ENCODE data around the gene LRRC32. TPM values are rescaled to one million over a fixed set of nuclear protein-coding genes. Genes with fewer than 3 reads are reported as not detected.

The LRRC32 gene
- total and polyA plus RNA-seq, 9 of the 15 experiments (the other 6 are each of a cell fraction or from before 2014, with no cell fraction given), result 0.10 to 0.50 (median 0.19) TPM; not detected in 5

- POLR2A ChIA-PET, result interaction anchor here (0.5 kb wide), 1 partner anchor 169 kb away, joined by 4 read pairs; no protein-coding TSS in a partner anchor
These were observed 55.9 kb downstream of the LRRC32 start for GRCh38 chr11:76614471-76615179.

GRCh38 chr11:76613901-76614300 lies 56.6 kb downstream of the LRRC32 start:
- Histone ChIP-seq H3K27me3 (ENCODE audit: control insufficient read depth in 2 of 2, insufficient read depth in 2 of 2, low read length in 2 of 2) (peaks cover 0 to 10% of the 10 kb centered on the region in 2 experiments; a peak in 2 of 5 replicates), H3K4me2 (ENCODE audit: insufficient read depth, low read length) (no peak overlapping the region), H3K9me1 (ENCODE audit: control insufficient read depth, insufficient read depth, low read length) (no peaks in the 10 kb centered on the region), H3K9me3 (replicated peaks; ENCODE audit: control insufficient read depth, insufficient read depth, low read depth, low read length) (peaks cover 7% of the 10 kb centered on the region; the same call in 1 of the 2 replicates), H3K4me1 (replicated peaks in 1 of 2; ENCODE audit: control insufficient read depth in 2 of 2, insufficient read depth in 2 of 2, low read length in 2 of 2) (0 out of 5 replicates have a peak, but pooled peaks cover 0 to 3% of the 10 kb centered on the region in 2 experiments), H3K79me2 (ENCODE audit: control insufficient read depth, insufficient read depth, low read length) (no peaks in the 10 kb centered on the region), H3K9ac (ENCODE audit: insufficient read depth in 1 of 2, low read depth in 2 of 2, low read length in 2 of 2) (no peak overlapping the region), H3K27ac (ENCODE audit: extremely low read depth, low read depth, low read length) (no peak overlapping the region), H2AFZ (ENCODE audit: low read depth, low read length) (no peak overlapping the region), H4K20me1 (replicated peaks; ENCODE audit: control insufficient read depth, insufficient read depth, low read length) (no peaks in the 10 kb centered on the region), H3K36me3 (ENCODE audit: control insufficient read depth, insufficient read depth, low read length) (no peaks in the 10 kb centered on the region), H3K4me3 (no peak overlapping the region)
- ATAC-seq (no peak), DNase-seq (ENCODE audit: extremely low read depth in 1 of 4, low spot score in 3 of 4) (no peak), FAIRE-seq (no peak)
- in situ Hi-C loops (cut with MboI), result no loop called here
- BruUV-seq (replicated peaks), result no TSS peak
- CTCF ChIA-PET (ENCODE audit: low intra/inter-chr PET ratio), result no interaction called here
- intact Hi-C loops (cut with micrococcal nuclease), result no loop called here
- 0% methylated on average over 4 of the region's 4 CpGs for WGBS (ENCODE audit: insufficient coverage, low coverage, missing lambda C conversion rate)
- POLR2A ChIA-PET, result interaction anchor here (0.5 to 0.9 kb wide), 2 partner anchors 8 to 168 kb away, joined by 3 to 4 read pairs; no protein-coding TSS in a partner anchor
- no peak for TF ChIP-seq POLR2G (IDR thresholded peaks at IDR 0.05; ENCODE audit: low read depth, low read length)
- TF ChIP-seq TCF7L2 (IDR thresholded peaks at IDR 0.05; ENCODE audit: low read depth, low read length), result no peak
- no peak for TF ChIP-seq HDGF (IDR thresholded peaks at IDR 0.05)
- TF ChIP-seq ZNF282 (CRISPR knock-in tag; IDR thresholded peaks at IDR 0.05), result no peak
- TF ChIP-seq FIP1L1 (IDR thresholded peaks at IDR 0.05; ENCODE audit: low read depth, low read length, poor library complexity, severe bottlenecking), result no peak
- TF ChIP-seq ARID4B (CRISPR knock-in tag; IDR thresholded peaks at IDR 0.05), result no peak
- TF ChIP-seq SMAD1 (IDR thresholded peaks at IDR 0.05; ENCODE audit: low read depth, low read length, partially characterized antibody), result no peak
- TF ChIP-seq POLR2A (conservative IDR thresholded peaks at IDR 0.05), result no peak
- TF ChIP-seq SRSF3 (IDR thresholded peaks at IDR 0.05; ENCODE audit: insufficient read depth, low read length), result no peak

More at GRCh38 chr11:76614471-76615179, 55.9 kb downstream of the LRRC32 start:
- H3K9ac ChIP-seq (ENCODE audit: insufficient read depth in 1 of 2, low read depth in 2 of 2, low read length in 2 of 2), result no peak overlapping the region
- 18% methylated on average over 12 of the region's 12 CpGs for WGBS (ENCODE audit: insufficient coverage, low coverage, missing lambda C conversion rate)
- ATAC-seq (no peak), FAIRE-seq (no peak), DNase-seq (ENCODE audit: extremely low read depth in 1 of 4, low spot score in 3 of 4) (no peak)
- peaks cover 7% of the 10 kb centered on the region; the same call in 1 of the 2 replicates for H3K9me3 ChIP-seq (replicated peaks; ENCODE audit: control insufficient read depth, insufficient read depth, low read depth, low read length)
- H3K4me1 ChIP-seq (replicated peaks in 1 of 2; ENCODE audit: control insufficient read depth in 2 of 2, insufficient read depth in 2 of 2, low read length in 2 of 2), result 0 out of 5 replicates have a peak, but pooled peaks cover 0 to 3% of the 10 kb centered on the region in 2 experiments
- no peaks in the 10 kb centered on the region for H3K79me2 ChIP-seq (ENCODE audit: control insufficient read depth, insufficient read depth, low read length)
- intact Hi-C loops (cut with micrococcal nuclease), result no loop called here
- H3K4me2 ChIP-seq (ENCODE audit: insufficient read depth, low read length), result no peak overlapping the region
- BruUV-seq (replicated peaks), result no TSS peak
- H2AFZ ChIP-seq (ENCODE audit: low read depth, low read length), result no peak overlapping the region
- CTCF ChIA-PET (ENCODE audit: low intra/inter-chr PET ratio), result no interaction called here
- peaks cover 0 to 10% of the 10 kb centered on the region in 2 experiments; a peak in 2 of 5 replicates for H3K27me3 ChIP-seq (ENCODE audit: control insufficient read depth in 2 of 2, insufficient read depth in 2 of 2, low read length in 2 of 2)
- no peaks in the 10 kb centered on the region for H4K20me1 ChIP-seq (replicated peaks; ENCODE audit: control insufficient read depth, insufficient read depth, low read length)
- H3K27ac ChIP-seq (ENCODE audit: extremely low read depth, low read depth, low read length), result no peak overlapping the region
- H3K4me3 ChIP-seq, result no peak overlapping the region
- TF ChIP-seq MAX (CRISPR knock-in tag; IDR thresholded peaks at IDR 0.05) (no peak), BHLHE40 (IDR thresholded peaks at IDR 0.05; ENCODE audit: low read length) (0 out of 2 replicates have a peak, but pooled peaks have one; percentile 24)
- H3K9me1 ChIP-seq (ENCODE audit: control insufficient read depth, insufficient read depth, low read length), result no peaks in the 10 kb centered on the region
- no peaks in the 10 kb centered on the region for H3K36me3 ChIP-seq (ENCODE audit: control insufficient read depth, insufficient read depth, low read length)
- in situ Hi-C loops (cut with MboI), result no loop called here
